Sigmoid colon (tissue), 7 donors: Measurements from ENCODE around the gene OCIAD2. TPM values are rescaled to one million over a fixed set of nuclear protein-coding genes. Genes with fewer than 3 reads are reported as not detected.
A peak's percentile ranks its signal among the peaks of the same experiment; 100 is the strongest.

ENCODE experiments used
- DNase-seq: peaks from one replicate; pipeline ENCODE4 v3.0.0-alpha.2; 2019
- H3K27ac ChIP-seq, 4 donors: fragments of 200-600 bp; sonication (generic); one replicate each; pipeline ENCODE4 v1.5.1; 2016 to 2019; ENCODE audit warnings: mild to moderate bottlenecking in 1 of 4
- H3K27me3 ChIP-seq, 3 donors: fragments of 200-600 bp; sonication (generic); one replicate each; pipeline ENCODE4 v1.5.1; 2019; ENCODE audit warnings: mild to moderate bottlenecking in 1 of 3
- H3K36me3 ChIP-seq, 4 donors: fragments of 200-600 bp; sonication (generic); one replicate each; pipeline ENCODE4 v1.5.1; 2016 to 2019
- H3K4me1 ChIP-seq, 4 donors: fragments of 200-600 bp; sonication (generic); one replicate each; pipeline ENCODE4 v1.5.1; 2017 to 2019
- H3K4me3 ChIP-seq, 4 donors: fragments of 200-600 bp; sonication (generic); one replicate each; pipeline ENCODE4 v1.5.1; 2017 to 2019; ENCODE audit warnings: mild to moderate bottlenecking in 2 of 4, moderate library complexity in 1 of 4
- H3K9me3 ChIP-seq, 4 donors: fragments of 200-600 bp in 3 of 4; sonication (generic) in 3 of 4; one replicate each; pipeline versions ENCODE4 v1.5.1 to v1.6.1; 2013 to 2019
- CTCF ChIP-seq, 4 experiments: fragments of 450-650 bp in 3 of 4; fragments of 200-600 bp in 1 of 4; IDR thresholded peaks; one replicate each; pipeline ENCODE4 v1.5.1; 2016 to 2019; ENCODE audit warnings: antibody characterized with exemption in 4 of 4, mild to moderate bottlenecking in 3 of 4, moderate library complexity in 2 of 4
- EP300 ChIP-seq, 4 donors: sonication (generic); formaldehyde crosslinking; IDR thresholded peaks; one replicate each; pipeline ENCODE4 v1.6.1; 2017; ENCODE audit warnings: antibody characterized with exemption in 4 of 4
- POLR2A ChIP-seq, 2 donors: fragments of 450-650 bp; IDR thresholded peaks; one replicate each; pipeline ENCODE4 v1.6.1; 2016; ENCODE audit warnings: antibody characterized with exemption in 2 of 2, mild to moderate bottlenecking in 2 of 2, moderate library complexity in 2 of 2
- POLR2AphosphoS5 ChIP-seq, 4 donors: sonication (generic); formaldehyde crosslinking; IDR thresholded peaks; one replicate each; pipeline ENCODE4 v1.6.1; 2017; ENCODE audit warnings: antibody characterized with exemption in 4 of 4
- WGBS, 2 donors: extraction: QIAGEN DNeasy Blood & Tissue Kit; methylation state at CpG; one replicate each; pipeline ENCODE4 v1.1.7; 2013; 5-methylcytosine and 5-hydroxymethylcytosine counted together
- intact Hi-C: fragments of 100-400 bp; cut with DNase I; formaldehyde crosslinking; loops from one replicate; pipeline ENCODE4 v1.15.1; 2023
- polyA plus RNA-seq, 3 donors: library from polyadenylated mRNA; stranded (reverse); fragments of 200-250 nt; gene quantifications; one replicate each; pipeline ENCODE4 v1.2.3, GENCODE V29; 2013
- total RNA-seq, 4 donors: library from RNA; depleted of rRNA; stranded (reverse); fragments of >200 nt; gene quantifications; one replicate each; pipeline ENCODE4 v1.1.0, GENCODE V29; 2016
- donor health status: healthy with polysubstance abuse.
- donor health status: Bipolar disorder and iron deficiency.
- donor health status: healthy.

OCIAD2 gene
- total RNA-seq (10 to 100 TPM in 2 of 4 donors, 1 to 10 TPM in 2; 7.1 to 21.8 (median 11.4) TPM), polyA plus RNA-seq (100 to 1,000 TPM in 1 of 3 donors, 10 to 100 TPM in 2; 78.9 to 188 (median 91.9) TPM)

- peak; percentile 69 for DNase-seq
- peak within 1 kb of the TSS; percentile 42 to 77 (median 67) for H3K4me3 ChIP-seq
- intact Hi-C loops = loop anchor here (5.0 kb wide), 2 partner anchors 56 to 329 kb away; no protein-coding TSS in a partner anchor
- 2 to 6% methylated on average over 65 of the region's 65 CpGs for WGBS, 2 donors
- peaks cover 0 to 27% (median 9%) of the 10 kb centered on the region in 4 donors for H3K4me1 ChIP-seq
- peak within 1 kb of the TSS in 3 of 4 donors; percentile 34 to 56 (median 55) for H3K27ac ChIP-seq
- no peaks in the 10 kb centered on the region for H3K9me3 ChIP-seq
- peaks cover 0 to 7% (median 2%) of the 10 kb centered on the region in 4 donors for H3K36me3 ChIP-seq
- H3K27me3 ChIP-seq = no peaks in the 10 kb centered on the region
- TF ChIP-seq EP300 (IDR thresholded peaks at IDR 0.05) (no peak), POLR2AphosphoS5 (IDR thresholded peaks at IDR 0.05) (peak in 2 of 4 donors; percentile 12 to 28)
Observed at GRCh38 chr4:48906206-48907173, at the start of gene OCIAD2. Gene OCIAD2 (minus strand): TSS chr4:48906774. CDS start chr4:48904549, 2,225 bp downstream.

GRCh38 chr4:48954314-48954713 is 47.7 kb upstream of the OCIAD2 start:
- H3K4me1 ChIP-seq = peaks cover 0 to 14% (median 3%) of the 10 kb centered on the region in 4 donors
- H3K36me3 ChIP-seq = no peaks in the 10 kb centered on the region
- H3K4me3 ChIP-seq = no peak overlapping the region
- no peaks in the 10 kb centered on the region for H3K9me3 ChIP-seq
- WGBS, 2 donors = 41 to 67% methylated on average over 2 of the region's 2 CpGs
- H3K27me3 ChIP-seq = no peaks in the 10 kb centered on the region
- intact Hi-C loops = no loop called here
- H3K27ac ChIP-seq = peak overlapping the region in 3 of 4 donors; percentile 49 to 67 (median 57)
- DNase-seq = no peak
- TF ChIP-seq POLR2A (IDR thresholded peaks at IDR 0.05) (no peak), POLR2AphosphoS5 (IDR thresholded peaks at IDR 0.05) (no peak), CTCF (IDR thresholded peaks at IDR 0.05) (no peak), EP300 (IDR thresholded peaks at IDR 0.05) (no peak)

GRCh38 chr4:48949518-48950219 is 43.1 kb upstream of the OCIAD2 start:
- no peak for DNase-seq
- H3K27me3 ChIP-seq = no peaks in the 10 kb centered on the region
- H3K9me3 ChIP-seq = no peaks in the 10 kb centered on the region
- 22 to 70% methylated on average over 4 of the region's 4 CpGs for WGBS, 2 donors
- intact Hi-C loops = no loop called here
- no peak overlapping the region for H3K4me3 ChIP-seq
- peak overlapping the region in 2 of 4 donors; percentile 51 to 61 for H3K27ac ChIP-seq
- peaks cover 0 to 23% (median 7%) of the 10 kb centered on the region in 4 donors for H3K4me1 ChIP-seq
- TF ChIP-seq CTCF (IDR thresholded peaks at IDR 0.05) = no peak
- H3K36me3 ChIP-seq = no peaks in the 10 kb centered on the region

- no peaks in the 10 kb centered on the region for H3K36me3 ChIP-seq
- TF ChIP-seq POLR2A (IDR thresholded peaks at IDR 0.05) (no peak), EP300 (IDR thresholded peaks at IDR 0.05) (no peak), CTCF (IDR thresholded peaks at IDR 0.05) (no peak), POLR2AphosphoS5 (IDR thresholded peaks at IDR 0.05) (no peak)
- H3K9me3 ChIP-seq = no peaks in the 10 kb centered on the region
- no peak overlapping the region for H3K4me3 ChIP-seq
- DNase-seq = no peak
- H3K4me1 ChIP-seq = peaks cover 0 to 17% (median 5%) of the 10 kb centered on the region in 4 donors
- intact Hi-C loops = no loop called here
- no peaks in the 10 kb centered on the region for H3K27me3 ChIP-seq
- peak overlapping the region in 2 of 4 donors; percentile 51 to 61 for H3K27ac ChIP-seq
Observed at GRCh38 chr4:48949086-48949485, 42.5 kb upstream of the OCIAD2 start.

GRCh38 chr4:48947731-48948130 is 41.2 kb upstream of the OCIAD2 start:
- Histone ChIP-seq H3K9me3 (no peaks in the 10 kb centered on the region), H3K4me3 (no peak overlapping the region), H3K4me1 (peaks cover 0 to 15% (median 5%) of the 10 kb centered on the region in 4 donors), H3K27ac (no peak overlapping the region), H3K36me3 (no peaks in the 10 kb centered on the region), H3K27me3 (no peaks in the 10 kb centered on the region)
- DNase-seq = no peak
- intact Hi-C loops = no loop called here
- no peak for TF ChIP-seq POLR2AphosphoS5 (IDR thresholded peaks at IDR 0.05)
- WGBS, 2 donors = 95 to 100% methylated on average over 1 of the region's 1 CpG
